MCF 10A (cell line): Measurements from ENCODE around the gene CILP2. TPM values are rescaled to one million over a fixed set of nuclear protein-coding genes. Genes with fewer than 3 reads are reported as not detected.

ENCODE experiments used
- BruUV-seq: library from RNA; stranded (reverse); fragments of 400-500 nt; replicated peaks from 2 replicates; lab custom pipeline; 2021; lab: Mats Ljungman, UMichigan
- CTCF ChIA-PET: fragments of 300-600 bp; sonication (Branson Sonifier 250); formaldehyde crosslinking; extraction: SDS; loops from one replicate; lab custom pipeline; 2021; ENCODE audit warnings: antibody characterized with exemption, inconsistent platforms; lab: Yijun Ruan, JAX
- POLR2A ChIA-PET: fragments of 300-600, 350-650 bp; sonication (Branson Sonifier 250); formaldehyde crosslinking; extraction: SDS; loops from one replicate; lab custom pipeline; 2020; ENCODE audit warnings: antibody characterized with exemption, inconsistent platforms; lab: Yijun Ruan, JAX
- DNase-seq: peaks from one replicate; pipeline ENCODE4 v3.0.0-alpha.2; 2018; ENCODE audit not compliant: unreplicated experiment
- H3K27ac Mint-ChIP-seq: one replicate; pipeline ENCODE4 v1.8.0; 2022; ENCODE audit warnings: mild to moderate bottlenecking, low read depth, mixed read lengths; ENCODE audit not compliant: unreplicated experiment
- H3K27me3 Mint-ChIP-seq: one replicate; pipeline ENCODE4 v1.8.0; 2022; ENCODE audit warnings: mixed read lengths; ENCODE audit not compliant: insufficient read depth, unreplicated experiment
- H3K36me3 Mint-ChIP-seq: one replicate; pipeline ENCODE4 v1.8.0; 2022; ENCODE audit warnings: mild to moderate bottlenecking, moderate library complexity, mixed read lengths; ENCODE audit not compliant: insufficient read depth, unreplicated experiment
- H3K4me1 Mint-ChIP-seq: one replicate; pipeline ENCODE4 v1.8.0; 2022; ENCODE audit warnings: mixed read lengths; ENCODE audit not compliant: insufficient read depth, unreplicated experiment
- H3K4me3 Mint-ChIP-seq: one replicate; pipeline ENCODE4 v1.8.0; 2022; ENCODE audit warnings: mild to moderate bottlenecking, moderate library complexity, mixed read lengths; ENCODE audit not compliant: unreplicated experiment
- H3K9me3 Mint-ChIP-seq: one replicate; pipeline ENCODE4 v1.8.0; 2022; ENCODE audit warnings: mixed read lengths; ENCODE audit not compliant: unreplicated experiment
- CTCF ChIP-seq: fragments of 200-600 bp; IDR thresholded peaks from one replicate; pipeline ENCODE4 v1.8.0; 2022; ENCODE audit warnings: antibody characterized with exemption, mild to moderate bottlenecking; ENCODE audit not compliant: unreplicated experiment
- intact Hi-C: fragments of 100-400 bp; cut with micrococcal nuclease; formaldehyde crosslinking; loops from 2 replicates; pipeline ENCODE4 v1.14.1; 2022
- total RNA-seq: library from RNA; stranded (reverse); gene quantifications from 2 replicates; pipeline ENCODE4 v1.2.3, GENCODE V29; 2022

The CILP2 gene
- total RNA-seq, 1 experiment from 2014 or later, result 0.12 TPM

GRCh38 chr19:19550972-19551852 lies 13.1 kb downstream of the CILP2 start:
- CTCF ChIA-PET, result interaction anchor here (0.6 to 5.5 kb wide), 6 partner anchors 9 to 93 kb away, joined by 3 to 42 read pairs (median 4); partner anchors contain the start of gene GMIP
- no peak for TF ChIP-seq CTCF
- intact Hi-C loops, result loop anchor here (5.0 kb wide), 2 partner anchors 76 to 91 kb away; partner anchors contain the start of genes GMIP and LPAR2
- POLR2A ChIA-PET, result interaction anchor here (1.0 kb wide), 1 partner anchor 83 kb away, joined by 3 read pairs; no protein-coding TSS in a partner anchor
- Mint-ChIP-seq H3K36me3 (no peaks in the 10 kb centered on the region), H3K27me3 (no peaks in the 10 kb centered on the region), H3K27ac (no peak overlapping the region), H3K4me1 (peaks cover 6% of the 10 kb centered on the region), H3K9me3 (no peaks in the 10 kb centered on the region), H3K4me3 (no peak overlapping the region)
- no peak for DNase-seq
- no TSS peak for BruUV-seq

- CTCF ChIA-PET, result interaction anchor here (0.6 to 5.5 kb wide), 5 partner anchors 9 to 93 kb away, joined by 3 to 42 read pairs (median 4); partner anchors contain the start of gene GMIP
- TF ChIP-seq CTCF, result no peak
Observed at GRCh38 chr19:19551853-19552192, 13.8 kb downstream of the CILP2 start.

GRCh38 chr19:19552798-19553197 lies 14.7 kb downstream of the CILP2 start:
- peak; percentile 45 for TF ChIP-seq CTCF
- ChIA-PET POLR2A (interaction anchor here (0.8 to 1.3 kb wide), 2 partner anchors 13 to 39 kb away, joined by 3 to 4 read pairs; no protein-coding TSS in a partner anchor), CTCF (interaction anchor here (0.6 to 5.5 kb wide), 20 partner anchors 8 to 1147 kb away, joined by 3 to 42 read pairs (median 3); partner anchors contain the start of genes GMIP and LPAR2)
- H3K36me3 Mint-ChIP-seq, result no peaks in the 10 kb centered on the region
- H3K4me1 Mint-ChIP-seq, result peaks cover 6% of the 10 kb centered on the region
- intact Hi-C loops, result loop anchor here (5.0 kb wide), 2 partner anchors 75 to 90 kb away; partner anchors contain the start of genes GMIP and LPAR2
- H3K4me3 Mint-ChIP-seq, result no peak overlapping the region
- H3K27ac Mint-ChIP-seq, result no peak overlapping the region
- peak; percentile 44 for DNase-seq
- no peaks in the 10 kb centered on the region for H3K27me3 Mint-ChIP-seq
- no peaks in the 10 kb centered on the region for H3K9me3 Mint-ChIP-seq
- BruUV-seq, result no TSS peak

More at GRCh38 chr19:19551853-19552192, 13.8 kb downstream of the CILP2 start:
- no peak for DNase-seq
- Mint-ChIP-seq H3K27me3 (no peaks in the 10 kb centered on the region), H3K9me3 (no peaks in the 10 kb centered on the region), H3K4me3 (no peak overlapping the region), H3K27ac (no peak overlapping the region), H3K4me1 (peaks cover 6% of the 10 kb centered on the region), H3K36me3 (no peaks in the 10 kb centered on the region)
- BruUV-seq, result no TSS peak
- POLR2A ChIA-PET, result interaction anchor here (1.0 kb wide), 1 partner anchor 82 kb away, joined by 3 read pairs; no protein-coding TSS in a partner anchor
- intact Hi-C loops, result loop anchor here (5.0 kb wide), 2 partner anchors 75 to 90 kb away; partner anchors contain the start of genes GMIP and LPAR2

GRCh38 chr19:19553670-19554069 lies 15.6 kb downstream of the CILP2 start:
- DNase-seq, result no peak
- CTCF ChIA-PET, result interaction anchor here (0.7 to 5.5 kb wide), 20 partner anchors 9 to 111 kb away, joined by 3 to 42 read pairs (median 4); partner anchors contain the start of genes GMIP and LPAR2
- H3K4me3 Mint-ChIP-seq, result no peak overlapping the region
- no peaks in the 10 kb centered on the region for H3K9me3 Mint-ChIP-seq
- no peaks in the 10 kb centered on the region for H3K36me3 Mint-ChIP-seq
- no TSS peak for BruUV-seq
- no peak overlapping the region for H3K27ac Mint-ChIP-seq
- TF ChIP-seq CTCF, result no peak
- peaks cover 6% of the 10 kb centered on the region for H3K4me1 Mint-ChIP-seq
- POLR2A ChIA-PET, result interaction anchor here (1.3 kb wide), 1 partner anchor 12 kb away, joined by 3 read pairs; no protein-coding TSS in a partner anchor
- intact Hi-C loops, result loop anchor here (5.0 kb wide), 2 partner anchors 74 to 89 kb away; partner anchors contain the start of genes GMIP and LPAR2
- no peaks in the 10 kb centered on the region for H3K27me3 Mint-ChIP-seq
